GM12891 (cell line): ENCODE results near the gene CYBC1.

ENCODE experiments used
- DNase-seq: peaks from one replicate; pipeline ENCODE4 v3.0.0; 2011; ENCODE audit warnings: low spot score; ENCODE audit not compliant: insufficient read length
- FAIRE-seq: peaks from 2 replicates; lab custom pipeline; 2011; peaks lifted over from hg19 to GRCh38; lab: Jason Lieb, UNC
- PAX5 ChIP-seq: IDR thresholded peaks from 2 replicates; pipeline ENCODE4 v1.6.1; 2011; ENCODE audit warnings: low read length, moderate library complexity, mild to moderate bottlenecking; ENCODE audit not compliant: insufficient read depth, severe bottlenecking
- POLR2A ChIP-seq: IDR thresholded peaks from 2 replicates; pipeline ENCODE4 v1.6.1; 2011; ENCODE audit warnings: low read depth, low read length, control low read depth
- POLR2AphosphoS5 ChIP-seq: IDR thresholded peaks from 2 replicates; pipeline ENCODE4 v1.6.1; 2011; ENCODE audit warnings: low read depth, low read length, control low read depth
- POU2F2 ChIP-seq: IDR thresholded peaks from 2 replicates; pipeline ENCODE4 v1.6.1; 2011; ENCODE audit warnings: low read depth, mild to moderate bottlenecking, control low read depth, low read length, moderate library complexity
- SPI1 ChIP-seq: IDR thresholded peaks from 2 replicates; pipeline ENCODE4 v1.6.1; 2011; ENCODE audit warnings: low read depth, low read length, control low read depth
- TAF1 ChIP-seq: IDR thresholded peaks from 2 replicates; pipeline ENCODE4 v1.6.1; 2011; ENCODE audit warnings: low read depth, low read length, control low read depth

Gene CYBC1

GRCh38 chr17:82449131-82449882, 1.2 kb downstream of the CYBC1 start:
- DNase-seq (peak; percentile 66), FAIRE-seq (peak; percentile 95)
- TF ChIP-seq POU2F2: 0 out of 2 replicates have a peak, but pooled peaks have one; percentile 80
- peak; percentile 99 for TF ChIP-seq SPI1
- peak; percentile 95 for TF ChIP-seq POLR2A
- TF ChIP-seq PAX5: no peak
- TF ChIP-seq TAF1: peak; percentile 81
- peak; percentile 89; the same call in 1 of the 2 replicates for TF ChIP-seq POLR2AphosphoS5

- FAIRE-seq: no peak
- DNase-seq: no peak
- TF ChIP-seq SPI1 (no peak), TAF1 (no peak), POLR2AphosphoS5 (no peak), POLR2A (no peak), POU2F2 (no peak), PAX5 (no peak)
Observed at GRCh38 chr17:82447876-82448275, 2.7 kb downstream of the CYBC1 start.

GRCh38 chr17:82446649-82447048, 3.9 kb downstream of the CYBC1 start:
- TF ChIP-seq PAX5 (no peak), POLR2A (no peak), TAF1 (no peak), POU2F2 (no peak), SPI1 (no peak), POLR2AphosphoS5 (no peak)
- FAIRE-seq: no peak
- no peak for DNase-seq

DNA sequence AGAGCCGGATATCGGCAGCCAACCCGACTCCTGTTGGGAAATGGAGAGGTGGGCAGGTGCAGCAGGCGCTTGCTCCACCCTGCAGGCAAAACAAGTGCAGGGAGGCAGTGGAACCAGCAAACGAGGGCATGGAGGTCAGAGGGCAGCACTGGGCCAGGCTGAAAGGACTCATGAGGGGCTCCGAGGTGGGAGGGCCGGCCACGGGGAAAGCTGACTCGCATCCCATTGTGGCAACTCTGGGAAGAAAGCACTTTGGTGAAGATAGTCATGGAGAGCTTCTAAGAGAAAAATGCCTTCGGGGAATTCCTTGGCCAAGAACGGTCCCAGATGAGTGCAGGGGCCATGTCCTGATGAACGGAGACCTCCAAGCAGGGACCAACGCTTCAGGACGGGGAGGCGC, 4.4 kb downstream of the CYBC1 start:
- DNase-seq: no peak
- no peak for TF ChIP-seq POU2F2
- no peak for TF ChIP-seq TAF1
- TF ChIP-seq POLR2A: no peak
- TF ChIP-seq POLR2AphosphoS5: no peak
- TF ChIP-seq PAX5: no peak
- TF ChIP-seq SPI1: no peak
- FAIRE-seq: no peak

- FAIRE-seq: no peak
- DNase-seq: no peak
- TF ChIP-seq POU2F2: no peak
- no peak for TF ChIP-seq SPI1
- no peak for TF ChIP-seq TAF1
- no peak for TF ChIP-seq POLR2AphosphoS5
- no peak for TF ChIP-seq POLR2A
- no peak for TF ChIP-seq PAX5
Observed at GRCh38 chr17:82445542-82445941, 5.0 kb downstream of the CYBC1 start.

DNA sequence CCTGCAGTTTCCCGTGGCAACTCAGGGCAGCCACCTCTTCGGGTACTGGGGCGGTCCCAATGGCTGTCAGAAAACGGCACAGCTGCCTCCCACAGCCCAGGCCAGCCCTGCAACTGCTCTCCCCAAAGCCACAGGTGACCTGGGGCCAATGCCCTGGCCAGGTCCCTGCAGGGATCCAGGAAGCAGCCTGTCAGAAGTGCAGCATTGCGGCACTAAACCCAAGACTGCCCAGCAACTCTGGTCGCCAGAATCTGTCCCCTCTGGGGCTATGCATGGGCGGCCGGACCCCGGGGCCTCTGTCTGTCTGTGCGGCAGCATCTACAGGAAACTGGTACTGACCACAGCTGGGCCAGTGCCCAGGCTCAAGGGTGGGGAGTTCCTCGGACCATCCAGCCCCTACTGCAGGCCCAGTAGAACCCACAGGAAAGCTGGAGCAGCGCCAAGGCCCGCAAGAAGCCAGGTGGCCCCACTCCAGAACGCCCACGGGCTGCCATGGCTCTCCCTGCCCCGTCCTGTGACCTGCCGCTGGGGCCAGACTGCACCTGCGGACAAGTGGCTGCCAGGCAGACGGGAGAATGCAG, 5.5 kb downstream of the CYBC1 start:
- FAIRE-seq: no peak
- DNase-seq: no peak
- TF ChIP-seq TAF1 (no peak), POU2F2 (0 out of 2 replicates have a peak, but pooled peaks have one; percentile 11)

DNA sequence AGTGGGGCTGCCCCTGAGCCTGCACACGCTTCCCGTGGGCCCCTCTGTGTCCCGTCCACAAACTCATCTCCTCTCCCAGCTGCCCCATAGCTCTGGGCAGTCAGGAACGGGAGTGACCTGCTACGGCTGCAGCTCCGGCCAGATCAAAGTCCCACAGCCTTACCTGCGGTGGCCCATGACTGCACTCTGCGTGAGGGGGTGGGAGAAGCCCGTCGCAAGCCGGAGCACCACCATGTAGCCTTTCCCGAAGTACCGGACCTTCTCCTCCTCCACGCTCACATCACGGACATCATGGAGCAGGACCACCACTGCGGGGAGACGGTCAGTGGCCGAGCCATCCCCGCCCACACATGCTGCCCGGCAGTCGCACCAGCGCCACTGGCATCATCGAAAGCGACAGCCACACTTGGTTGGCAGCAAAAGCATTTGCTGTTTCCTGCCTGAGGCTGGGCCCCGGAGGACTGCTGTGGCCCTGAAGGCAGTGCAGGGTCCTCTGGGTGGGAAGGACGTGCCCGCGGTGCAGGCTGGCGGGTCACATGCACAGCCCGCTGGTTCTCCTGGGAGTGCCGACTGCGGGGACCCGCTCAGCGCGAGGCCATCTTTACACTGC, 6.2 kb downstream of the CYBC1 start:
- DNase-seq (no peak), FAIRE-seq (no peak)
- TF ChIP-seq PAX5: no peak
- TF ChIP-seq SPI1: no peak
- TF ChIP-seq TAF1: no peak
- TF ChIP-seq POLR2AphosphoS5: no peak
- no peak for TF ChIP-seq POU2F2
- no peak for TF ChIP-seq POLR2A

DNA sequence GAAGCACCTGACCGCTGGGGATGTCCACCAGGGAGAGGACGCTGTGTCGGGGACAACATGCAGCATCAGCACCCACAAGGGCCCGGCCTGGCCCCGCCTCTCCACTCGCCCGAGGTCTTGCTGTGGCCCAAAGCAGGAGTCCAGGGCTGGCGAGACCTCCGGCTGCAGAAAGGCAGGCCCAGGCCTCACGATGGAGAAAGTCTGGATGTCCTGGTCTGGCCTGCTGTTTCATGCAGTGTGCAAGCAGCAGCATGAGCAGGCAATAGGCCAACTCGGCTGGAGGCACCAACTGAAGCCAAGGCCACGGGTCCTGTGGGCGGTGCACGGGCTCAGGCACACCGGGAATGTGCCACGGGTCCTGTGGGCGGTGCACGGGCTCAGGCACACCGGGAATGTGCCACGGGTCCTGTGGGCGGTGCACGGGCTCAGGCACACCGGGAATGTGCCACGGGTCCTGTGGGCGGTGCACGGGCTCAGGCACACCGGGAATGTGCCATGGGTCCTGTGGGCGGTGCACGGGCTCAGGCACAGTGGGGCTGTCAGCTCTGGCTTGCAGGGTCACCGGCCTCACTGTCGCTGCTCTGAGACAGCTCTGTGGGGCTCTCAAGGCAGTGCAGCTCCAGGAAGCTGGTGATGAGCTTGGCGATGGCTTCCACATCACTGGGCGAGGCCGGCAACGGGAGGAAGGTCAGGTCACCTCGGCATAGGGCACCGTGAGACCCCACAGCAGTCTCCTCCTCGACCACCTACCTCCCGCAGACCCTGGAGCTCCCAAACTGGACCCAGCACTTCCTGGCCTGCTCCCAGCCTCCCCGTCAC, 6.9 kb downstream of the CYBC1 start:
- TF ChIP-seq POU2F2: no peak
- no peak for TF ChIP-seq TAF1
- TF ChIP-seq POLR2AphosphoS5: no peak; the same call in 1 of the 2 replicates
- no peak for TF ChIP-seq POLR2A
- no peak for TF ChIP-seq SPI1
- TF ChIP-seq PAX5: no peak
- no peak for FAIRE-seq
- no peak for DNase-seq
